ENCODE measurements around the gene MORN3.

The MORN3 gene

DNA sequence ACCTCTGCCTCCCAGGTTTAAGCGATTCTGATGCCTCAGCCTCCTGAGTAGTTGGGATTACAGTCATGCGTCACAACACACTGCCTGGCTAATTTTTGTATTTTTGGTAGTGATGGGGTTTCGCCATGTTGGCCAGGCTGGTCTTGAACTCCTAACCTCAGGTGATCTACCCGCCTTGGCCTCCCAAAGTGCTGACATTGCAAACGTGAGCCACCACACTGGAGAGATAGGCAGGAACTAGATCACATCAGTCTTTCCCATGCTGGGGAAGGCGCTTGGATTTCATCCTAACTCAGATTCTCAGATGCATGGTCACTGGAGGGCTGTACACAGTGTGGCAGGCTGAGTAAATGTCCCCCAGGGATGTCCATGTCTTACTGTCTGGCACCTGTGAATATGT, 61.2 kb downstream of the MORN3 start:
- ATAC-seq, result no peak
- H3K36me3 Mint-ChIP-seq, result no peaks in the 10 kb centered on the region
- no peaks in the 10 kb centered on the region for H3K27me3 Mint-ChIP-seq
- no peak overlapping the region for H3K4me3 Mint-ChIP-seq
- peaks cover 4% of the 10 kb centered on the region for H3K4me1 Mint-ChIP-seq
- H3K9me3 Mint-ChIP-seq, result no peaks in the 10 kb centered on the region
- H3K27ac Mint-ChIP-seq, result no peak overlapping the region

DNA sequence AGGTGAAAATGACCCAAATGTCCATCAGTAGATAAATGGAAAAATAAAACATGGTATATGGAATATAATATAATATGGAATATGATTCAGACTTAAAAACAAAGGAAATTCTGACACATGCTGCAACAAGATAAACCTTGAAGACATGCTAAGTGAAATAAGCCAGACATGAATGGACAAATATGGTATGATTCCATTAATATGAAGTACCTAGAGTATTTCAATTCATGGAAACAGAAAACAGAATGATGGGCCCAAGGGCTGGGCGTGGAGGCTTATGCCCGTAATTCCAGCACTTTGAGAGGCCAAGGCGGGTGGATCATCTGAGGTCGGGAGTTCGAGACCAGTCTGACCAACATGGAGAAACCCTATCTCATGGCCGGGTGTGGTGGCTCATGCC, 65.9 kb downstream of the MORN3 start:
- Mint-ChIP-seq H3K36me3 (no peaks in the 10 kb centered on the region), H3K27ac (no peak overlapping the region), H3K4me3 (no peak overlapping the region), H3K27me3 (no peaks in the 10 kb centered on the region), H3K9me3 (no peaks in the 10 kb centered on the region), H3K4me1 (no peaks in the 10 kb centered on the region)
- no peak for ATAC-seq

DNA sequence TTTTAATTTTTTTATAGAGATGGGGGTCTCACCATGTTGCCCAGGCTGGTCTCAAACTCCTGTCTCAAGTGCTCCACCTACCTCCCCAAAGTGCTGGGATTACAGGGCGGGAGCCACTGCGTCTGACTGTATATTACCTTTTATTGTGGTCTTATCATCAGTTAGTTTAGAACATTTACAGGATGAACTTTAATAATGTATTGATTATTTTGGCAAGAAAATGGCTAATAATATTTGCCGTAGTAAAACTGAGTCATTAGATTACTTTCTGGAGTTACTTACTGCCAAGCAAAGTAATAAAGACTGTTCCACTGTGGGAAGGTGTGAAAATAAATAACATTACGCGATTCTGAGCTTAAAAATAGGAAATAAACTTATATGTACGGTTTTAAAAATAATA, 66.7 kb downstream of the MORN3 start:
- Mint-ChIP-seq H3K9me3 (no peaks in the 10 kb centered on the region), H3K27ac (no peak overlapping the region), H3K36me3 (no peaks in the 10 kb centered on the region), H3K4me1 (no peaks in the 10 kb centered on the region), H3K4me3 (no peak overlapping the region), H3K27me3 (no peaks in the 10 kb centered on the region)
- ATAC-seq, result no peak

DNA sequence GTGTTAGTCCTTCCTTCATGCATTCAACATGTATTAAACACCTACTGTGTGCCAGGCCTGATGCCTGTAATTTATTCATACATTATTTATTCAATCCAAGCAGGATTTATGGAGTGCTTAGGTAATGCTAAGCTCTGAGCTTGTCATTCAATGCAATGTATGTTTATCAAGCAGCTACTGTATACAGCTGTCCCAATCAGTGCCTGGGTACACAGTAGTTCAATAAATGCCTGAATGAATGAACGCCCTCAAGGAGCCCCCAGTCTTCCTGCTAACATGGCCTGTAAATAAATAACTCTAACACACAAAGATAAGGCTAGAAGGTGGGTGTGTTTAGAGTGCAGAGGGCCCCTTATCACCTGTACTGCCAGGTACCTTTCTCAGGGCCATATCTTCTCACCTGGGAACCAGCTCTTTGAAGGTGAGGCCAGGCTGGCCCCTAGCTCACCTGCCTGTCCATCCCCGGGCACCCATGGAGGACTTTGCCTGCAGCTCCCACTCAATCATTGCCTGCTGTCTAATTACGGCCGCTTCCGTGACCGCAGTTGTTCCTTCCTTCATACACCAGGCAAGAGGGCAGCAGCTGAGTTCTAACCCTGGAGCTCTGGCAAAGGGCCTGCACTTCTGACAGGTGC, 68.6 kb downstream of the MORN3 start:
- no peak overlapping the region for H3K4me3 Mint-ChIP-seq
- no peaks in the 10 kb centered on the region for H3K9me3 Mint-ChIP-seq
- no peaks in the 10 kb centered on the region for H3K27me3 Mint-ChIP-seq
- no peaks in the 10 kb centered on the region for H3K36me3 Mint-ChIP-seq
- H3K27ac Mint-ChIP-seq, result no peak overlapping the region
- H3K4me1 Mint-ChIP-seq, result no peaks in the 10 kb centered on the region
- no peak for ATAC-seq
